Body of pancreas (tissue), 4 donors: ENCODE measurements around the gene CHAF1A. TPM values are rescaled to one million over a fixed set of nuclear protein-coding genes. Genes with fewer than 3 reads are reported as not detected.

Experiments used
- ATAC-seq: fragments of 150-250 bp; one replicate; pipeline ENCODE4 v1.9.1; 2016
- DNase-seq, 4 donors: peaks; one replicate each; pipeline ENCODE4 v3.0.0-alpha.2; 2019
- H3K27ac ChIP-seq, 4 donors: fragments of 200-600 bp; sonication (generic); 1 replicate in 3 of 4; 2 replicates in 1 of 4; pipeline versions ENCODE4 v1.5.1 to v1.6.1; 2016 to 2019; ENCODE audit warnings: mild to moderate bottlenecking in 1 of 4, mixed read lengths in 1 of 4, moderate library complexity in 1 of 4
- H3K27me3 ChIP-seq, 2 donors: fragments of 200-600 bp; sonication (generic); one replicate each; pipeline ENCODE4 v1.6.0; 2016; ENCODE audit warnings: mild to moderate bottlenecking in 1 of 2
- H3K36me3 ChIP-seq, 2 donors: fragments of 200-600 bp; sonication (generic); replicated peaks in 1 of 2; 2 replicates each; pipeline ENCODE4 v1.5.1; 2016; ENCODE audit warnings: low read depth in 2 of 2; ENCODE audit not compliant: insufficient read depth in 1 of 2
- H3K4me1 ChIP-seq: fragments of 200-600 bp; sonication (generic); one replicate; pipeline ENCODE4 v1.6.0; 2016
- H3K4me3 ChIP-seq, 2 donors: fragments of 200-600 bp; sonication (generic); 1 replicate in 1 of 2; 2 replicates in 1 of 2; pipeline ENCODE4 v1.5.1; 2016 to 2019
- H3K9me3 ChIP-seq, 3 donors: fragments of 200-600 bp; sonication (generic); 1 replicate in 2 of 3; 2 replicates in 1 of 3; pipeline ENCODE4 v1.5.1; 2016
- POLR2A ChIP-seq, 3 donors: fragments of 450-650 bp; IDR thresholded peaks; one replicate each; pipeline ENCODE4 v1.6.1; 2016; ENCODE audit warnings: antibody characterized with exemption in 3 of 3, mild to moderate bottlenecking in 2 of 3
- WGBS, 2 donors: methylation state at CpG; one replicate each; pipeline ENCODE4 v1.1.5; 2017; 5-methylcytosine and 5-hydroxymethylcytosine counted together
- intact Hi-C: fragments of 100-400 bp; cut with DNase I; formaldehyde crosslinking; loops from one replicate; pipeline ENCODE4 v1.15.1; 2023
- total RNA-seq, 2 donors: library from RNA; depleted of rRNA; stranded (reverse); fragments of >200 nt; gene quantifications; one replicate each; pipeline ENCODE4 v1.1.0, GENCODE V29; 2016
- TF ChIP-seq, protein P1 (sequence below), 7 experiments: fragments of 450-650 bp in 4 of 7; fragments of 200-600 bp in 3 of 7; sonication (generic) in 3 of 7; IDR thresholded peaks; one replicate each; pipeline ENCODE4 v1.5.1; 2016 to 2019; ENCODE audit warnings: antibody characterized with exemption in 7 of 7

The CHAF1A gene
- total RNA-seq, 2 donors from 2014 or later: 3.4 to 6.3 TPM

DNA sequence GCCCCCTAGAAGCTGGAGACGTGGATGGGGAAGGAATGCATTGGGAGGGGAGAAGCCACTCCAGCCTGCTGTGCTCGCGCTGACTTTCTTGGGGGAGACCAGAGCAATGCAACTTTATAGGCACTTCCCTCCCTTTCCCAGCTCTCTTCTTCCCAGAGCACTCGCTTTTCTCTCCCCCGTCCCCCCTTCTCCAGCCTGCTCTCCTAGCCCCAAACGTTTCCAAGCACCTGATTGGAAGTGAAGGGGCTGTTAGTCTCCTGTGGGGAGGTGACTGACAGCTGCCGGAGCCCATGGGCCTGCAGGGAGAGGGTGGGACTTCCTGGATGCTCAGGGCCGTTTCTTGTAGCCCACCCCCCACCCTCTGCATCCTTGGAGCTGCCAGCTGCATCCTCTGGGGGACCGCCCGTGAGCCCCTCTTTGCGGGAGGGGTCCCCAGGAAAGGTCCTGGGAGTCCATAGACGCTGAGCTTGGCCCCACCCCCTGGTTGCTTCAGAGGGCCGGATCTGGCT is 72.1 kb downstream of the CHAF1A start:
- Histone ChIP-seq H3K27ac (no peak overlapping the region), H3K4me1 (peaks cover 25% of the 10 kb centered on the region), H3K36me3 (peaks cover 0 to 2% of the 10 kb centered on the region in 2 donors), H3K4me3 (no peak overlapping the region), H3K27me3 (no peaks in the 10 kb centered on the region), H3K9me3 (no peaks in the 10 kb centered on the region)
- intact Hi-C loops: no loop called here
- TF ChIP-seq, protein P1, sequence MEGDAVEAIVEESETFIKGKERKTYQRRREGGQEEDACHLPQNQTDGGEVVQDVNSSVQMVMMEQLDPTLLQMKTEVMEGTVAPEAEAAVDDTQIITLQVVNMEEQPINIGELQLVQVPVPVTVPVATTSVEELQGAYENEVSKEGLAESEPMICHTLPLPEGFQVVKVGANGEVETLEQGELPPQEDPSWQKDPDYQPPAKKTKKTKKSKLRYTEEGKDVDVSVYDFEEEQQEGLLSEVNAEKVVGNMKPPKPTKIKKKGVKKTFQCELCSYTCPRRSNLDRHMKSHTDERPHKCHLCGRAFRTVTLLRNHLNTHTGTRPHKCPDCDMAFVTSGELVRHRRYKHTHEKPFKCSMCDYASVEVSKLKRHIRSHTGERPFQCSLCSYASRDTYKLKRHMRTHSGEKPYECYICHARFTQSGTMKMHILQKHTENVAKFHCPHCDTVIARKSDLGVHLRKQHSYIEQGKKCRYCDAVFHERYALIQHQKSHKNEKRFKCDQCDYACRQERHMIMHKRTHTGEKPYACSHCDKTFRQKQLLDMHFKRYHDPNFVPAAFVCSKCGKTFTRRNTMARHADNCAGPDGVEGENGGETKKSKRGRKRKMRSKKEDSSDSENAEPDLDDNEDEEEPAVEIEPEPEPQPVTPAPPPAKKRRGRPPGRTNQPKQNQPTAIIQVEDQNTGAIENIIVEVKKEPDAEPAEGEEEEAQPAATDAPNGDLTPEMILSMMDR (IDR thresholded peaks at IDR 0.05): no peak
- TF ChIP-seq POLR2A (IDR thresholded peaks at IDR 0.05): no peak
- DNase-seq (no peak), ATAC-seq (no peak)
- 49 to 58% methylated on average over 6 to 13 of the region's 13 CpGs for WGBS, 2 donors

GRCh38 chr19:4477034-4477801 is 74.8 kb downstream of the CHAF1A start:
- Histone ChIP-seq H3K4me3 (no peak overlapping the region), H3K9me3 (no peaks in the 10 kb centered on the region), H3K27ac (no peak overlapping the region), H3K27me3 (no peaks in the 10 kb centered on the region), H3K36me3 (peaks cover 0 to 2% of the 10 kb centered on the region in 2 donors), H3K4me1 (peaks cover 22% of the 10 kb centered on the region)
- DNase-seq (no peak), ATAC-seq (no peak)
- TF ChIP-seq, protein P1 (IDR thresholded peaks at IDR 0.05): no peak
- TF ChIP-seq POLR2A (IDR thresholded peaks at IDR 0.05): no peak
- intact Hi-C loops: no loop called here
- WGBS, 2 donors: 84 to 89% methylated on average over 6 to 16 of the region's 16 CpGs

DNA sequence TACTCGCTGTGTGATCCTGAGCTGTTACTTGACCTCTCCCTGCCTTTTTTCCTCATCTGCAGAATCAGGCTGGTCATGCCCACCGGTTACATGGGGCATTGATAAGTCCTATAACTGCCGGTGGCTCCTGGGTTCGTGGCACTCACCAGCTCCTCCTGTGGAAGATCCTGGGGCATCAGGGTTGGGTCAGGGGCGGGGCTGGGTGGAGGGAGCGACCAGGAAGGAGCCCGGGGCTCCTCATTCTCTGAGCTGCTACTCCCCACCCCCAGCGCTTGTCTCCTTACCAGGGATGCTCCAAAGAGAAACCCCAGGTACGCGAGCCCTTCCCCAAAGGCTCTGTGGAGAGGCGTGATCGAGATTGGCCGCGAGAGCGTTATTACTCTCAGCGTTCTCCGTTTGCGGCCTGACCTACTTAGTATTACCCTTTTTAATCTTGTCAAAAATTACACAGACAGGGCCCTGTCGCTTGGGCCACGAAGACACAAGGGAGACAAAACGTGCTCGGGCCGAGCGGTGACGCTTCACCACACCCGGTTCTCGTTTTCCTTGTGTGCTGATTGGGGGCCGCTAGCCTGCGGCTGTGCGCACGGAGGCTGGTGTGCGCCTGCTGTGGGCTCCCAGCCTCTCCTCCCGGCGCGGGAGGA is 80.4 kb downstream of the CHAF1A start:
- peaks cover 0 to 3% of the 10 kb centered on the region in 2 donors for H3K36me3 ChIP-seq
- H3K4me3 ChIP-seq: no peak overlapping the region
- intact Hi-C loops: no loop called here
- DNase-seq (no peak), ATAC-seq (no peak)
- H3K27ac ChIP-seq: no peak overlapping the region
- TF ChIP-seq POLR2A (IDR thresholded peaks at IDR 0.05): no peak
- TF ChIP-seq, protein P1 (IDR thresholded peaks at IDR 0.05): no peak
- no peaks in the 10 kb centered on the region for H3K9me3 ChIP-seq
- H3K27me3 ChIP-seq: no peaks in the 10 kb centered on the region
- 89 to 96% methylated on average over 31 to 35 of the region's 35 CpGs for WGBS, 2 donors
- H3K4me1 ChIP-seq: no peaks in the 10 kb centered on the region

GRCh38 chr19:4483385-4483784 is 80.9 kb downstream of the CHAF1A start:
- Histone ChIP-seq H3K27ac (no peak overlapping the region), H3K36me3 (peaks cover 0 to 3% of the 10 kb centered on the region in 2 donors), H3K9me3 (no peaks in the 10 kb centered on the region), H3K4me1 (no peaks in the 10 kb centered on the region), H3K27me3 (no peaks in the 10 kb centered on the region), H3K4me3 (no peak overlapping the region)
- TF ChIP-seq, protein P1 (IDR thresholded peaks at IDR 0.05): no peak
- no peak for TF ChIP-seq POLR2A (IDR thresholded peaks at IDR 0.05)
- ATAC-seq: no peak
- 93 to 94% methylated on average over 18 of the region's 19 CpGs for WGBS, 2 donors
- DNase-seq: no peak
- intact Hi-C loops: no loop called here
